GM21526 (cell line): ENCODE measurements around the gene MYCN.
"Not testable (repeated sequence)": the region's sequence is repeated elsewhere in the genome, so short reads cannot be mapped to it uniquely, and the experiment has no call there.

Source experiments
- ATAC-seq: cut with Tn5 transposase; IDR thresholded peaks from one replicate; pipeline ENCODE4 v1.9.1; 2021; ENCODE audit warnings: moderate library complexity; ENCODE audit not compliant: unreplicated experiment, low FRiP score

The MYCN gene

DNA sequence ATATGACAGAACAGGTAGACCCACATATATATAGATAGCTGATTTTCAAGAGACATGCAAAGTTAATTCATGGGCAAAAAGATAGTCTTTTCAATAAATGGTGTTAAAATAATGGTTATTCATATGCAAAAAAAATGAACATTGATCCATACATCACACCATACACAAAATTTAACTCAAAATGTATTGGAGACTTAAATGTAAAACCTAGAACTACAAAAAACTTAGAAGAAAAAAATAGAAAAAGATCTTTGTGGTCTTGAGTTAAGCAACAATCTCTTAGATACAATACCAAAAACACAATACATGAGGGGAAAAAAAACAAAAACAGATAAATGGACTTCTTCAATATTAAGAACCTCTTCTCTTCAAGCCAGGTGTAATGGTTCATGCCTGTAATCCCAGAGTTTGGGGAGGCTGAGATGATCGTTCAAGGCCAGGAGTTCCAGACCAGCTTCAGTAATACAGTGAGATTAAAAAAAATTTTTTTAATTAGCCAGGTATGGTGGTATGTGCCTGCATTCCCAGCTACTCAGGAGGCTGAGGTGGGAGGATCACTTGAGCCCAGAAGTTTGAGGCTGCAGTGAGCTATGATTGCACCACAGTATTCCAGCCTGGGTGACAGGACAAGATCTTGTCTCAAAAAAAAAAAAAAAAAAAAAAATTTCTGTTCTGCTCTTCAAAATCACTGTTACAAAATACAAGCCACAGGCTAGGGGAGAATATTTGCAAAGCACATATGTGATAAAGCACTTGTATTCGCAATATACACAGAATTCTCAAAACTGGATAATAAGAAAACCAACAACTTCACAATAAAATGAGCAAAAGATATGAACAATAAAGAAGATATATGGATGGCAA, 32.7 kb upstream of the MYCN start:
- ATAC-seq, result no peak

- ATAC-seq, result no peak
Measured at GRCh38 chr2:15908371-15908770, 32.0 kb upstream of the MYCN start.

- ATAC-seq, result no peak
Measured at GRCh38 chr2:15909157-15909556, 31.2 kb upstream of the MYCN start.

DNA sequence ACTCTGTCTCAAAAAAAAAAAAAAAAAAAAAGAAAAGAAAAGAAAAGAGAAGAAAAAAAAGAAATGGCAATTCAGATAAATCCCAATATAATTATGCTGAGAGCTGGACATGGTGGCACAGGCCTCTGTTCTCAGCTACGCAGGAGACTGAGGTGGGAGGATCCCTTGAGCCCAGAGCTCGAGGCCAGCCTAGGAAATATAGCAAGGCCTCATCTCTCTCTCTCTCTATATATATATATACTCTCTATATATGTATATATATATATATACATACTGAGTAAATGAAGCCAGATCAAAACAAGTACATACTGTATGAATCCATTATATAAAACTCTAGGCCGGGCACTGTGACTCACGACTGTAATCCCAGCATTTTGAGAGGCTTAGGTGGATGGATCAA, 30.6 kb upstream of the MYCN start:
- ATAC-seq, result no peak

DNA sequence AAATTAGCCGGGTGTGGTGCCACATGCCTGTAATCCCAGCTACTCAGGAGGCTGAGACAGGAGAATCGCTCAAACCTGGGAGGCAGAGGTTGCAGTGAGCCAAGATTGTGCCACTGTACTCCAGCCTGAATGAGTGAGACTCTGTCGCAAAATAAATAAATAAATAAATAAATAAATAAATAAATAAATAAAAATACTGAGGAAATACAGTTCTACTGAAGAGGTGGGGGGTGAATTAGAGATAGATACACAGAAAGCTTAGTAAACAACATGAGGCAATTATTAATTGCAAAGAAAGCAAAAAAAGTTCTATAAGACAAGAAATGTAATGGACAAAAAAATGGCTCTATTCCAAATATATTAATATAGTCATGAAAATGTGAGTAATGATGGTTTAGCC, 29.1 kb upstream of the MYCN start:
- not testable (repeated sequence) for ATAC-seq

DNA sequence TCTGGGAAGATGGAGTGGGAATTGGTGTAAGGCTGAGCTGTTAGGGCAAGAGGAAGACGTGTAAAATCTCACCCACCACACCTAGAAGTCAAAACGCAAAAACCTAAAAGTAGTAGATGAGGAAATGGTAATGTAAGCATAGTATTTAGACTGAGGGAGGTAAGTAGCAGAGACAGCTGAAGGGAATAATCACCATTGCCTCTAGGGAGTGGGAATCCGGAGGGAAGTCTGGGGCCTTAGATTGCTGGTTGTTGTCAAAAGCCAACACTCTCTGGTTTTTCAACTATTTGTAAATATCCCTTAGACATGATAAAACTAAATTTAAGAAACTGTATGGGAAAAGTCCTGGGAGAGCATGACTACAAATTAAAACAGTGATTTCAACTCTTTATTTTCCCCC, 28.7 kb upstream of the MYCN start:
- no peak for ATAC-seq

DNA sequence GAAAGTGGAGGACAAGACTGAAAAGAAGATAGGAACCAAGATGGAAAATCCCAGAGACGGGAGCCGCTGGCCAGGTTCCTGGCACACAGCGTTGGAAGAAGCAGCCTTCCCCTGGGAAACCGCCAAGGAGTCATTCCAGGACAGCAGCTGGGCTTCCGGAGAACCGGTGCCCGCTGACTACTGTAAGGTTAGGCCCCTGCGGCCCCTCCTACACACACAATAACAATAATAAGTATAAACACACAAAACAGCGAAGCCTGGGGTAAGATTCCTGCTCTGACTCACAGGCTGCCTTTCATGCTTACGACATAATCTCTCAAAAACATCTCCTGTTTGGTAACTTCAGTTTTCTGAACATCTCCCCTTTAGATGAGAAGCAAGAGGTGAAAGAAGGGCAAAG, 28.1 kb upstream of the MYCN start:
- ATAC-seq, result no peak

- no peak for ATAC-seq
Measured at GRCh38 chr2:15913146-15913545, 27.2 kb upstream of the MYCN start.

DNA sequence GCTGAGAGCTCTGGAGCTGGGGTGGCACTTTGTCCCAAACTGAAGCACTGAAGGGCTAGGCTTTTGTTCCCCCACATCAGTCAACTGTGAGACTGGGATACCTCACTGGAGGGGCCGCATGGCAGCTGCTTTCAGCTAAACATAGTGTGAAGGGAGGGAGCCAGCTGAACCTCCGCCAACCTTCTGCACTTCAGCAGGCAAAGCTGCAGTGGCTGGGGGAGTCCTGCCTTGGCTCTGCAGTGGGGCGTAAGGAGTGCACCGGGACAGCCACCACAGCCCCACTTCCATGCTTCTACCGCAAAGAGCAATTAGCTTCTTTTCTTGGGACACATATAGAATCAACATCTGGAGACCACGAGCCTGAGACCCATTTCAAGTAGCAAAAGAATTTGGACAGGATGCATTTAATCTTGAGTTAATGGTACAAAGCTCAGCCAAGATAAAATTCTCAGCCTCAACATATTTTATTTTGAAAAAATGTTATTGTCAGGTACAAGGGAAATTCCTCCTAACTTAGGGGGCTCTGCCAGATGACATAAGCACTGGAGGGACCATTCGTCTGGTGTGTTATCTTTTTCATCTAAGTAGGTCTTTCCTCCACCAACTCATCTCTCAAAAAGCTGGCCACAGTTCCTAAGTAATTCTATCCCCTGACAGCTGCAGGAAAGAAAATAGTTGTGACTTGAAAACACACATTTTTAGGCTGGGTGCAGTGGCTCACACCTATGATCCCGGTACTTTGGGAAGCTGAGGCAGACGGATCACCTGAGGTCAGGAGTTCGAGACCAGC, 25.6 kb upstream of the MYCN start:
- no peak for ATAC-seq

DNA sequence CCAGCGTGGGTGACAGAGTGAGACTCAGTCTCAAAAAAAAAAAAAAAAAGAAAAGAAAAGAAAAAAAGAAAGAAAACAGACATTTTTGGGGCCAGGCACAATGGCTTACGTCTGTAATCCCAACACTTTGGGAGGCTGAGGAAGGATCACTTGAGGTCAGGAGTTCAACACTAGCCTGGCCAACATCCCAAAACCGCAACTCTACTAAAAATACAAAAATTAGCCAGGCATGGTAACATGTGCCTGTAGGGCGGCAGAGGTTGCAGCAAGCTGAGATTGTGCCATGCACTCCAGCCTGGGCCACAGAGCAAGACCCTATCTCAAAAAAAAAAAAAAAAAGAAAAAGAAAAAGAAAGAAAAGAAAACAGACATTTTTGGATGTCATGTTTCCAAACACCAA, 24.8 kb upstream of the MYCN start:
- not testable (repeated sequence) for ATAC-seq

GRCh38 chr2:15916336-15916735, 24.0 kb upstream of the MYCN start:
- ATAC-seq, result no peak

DNA sequence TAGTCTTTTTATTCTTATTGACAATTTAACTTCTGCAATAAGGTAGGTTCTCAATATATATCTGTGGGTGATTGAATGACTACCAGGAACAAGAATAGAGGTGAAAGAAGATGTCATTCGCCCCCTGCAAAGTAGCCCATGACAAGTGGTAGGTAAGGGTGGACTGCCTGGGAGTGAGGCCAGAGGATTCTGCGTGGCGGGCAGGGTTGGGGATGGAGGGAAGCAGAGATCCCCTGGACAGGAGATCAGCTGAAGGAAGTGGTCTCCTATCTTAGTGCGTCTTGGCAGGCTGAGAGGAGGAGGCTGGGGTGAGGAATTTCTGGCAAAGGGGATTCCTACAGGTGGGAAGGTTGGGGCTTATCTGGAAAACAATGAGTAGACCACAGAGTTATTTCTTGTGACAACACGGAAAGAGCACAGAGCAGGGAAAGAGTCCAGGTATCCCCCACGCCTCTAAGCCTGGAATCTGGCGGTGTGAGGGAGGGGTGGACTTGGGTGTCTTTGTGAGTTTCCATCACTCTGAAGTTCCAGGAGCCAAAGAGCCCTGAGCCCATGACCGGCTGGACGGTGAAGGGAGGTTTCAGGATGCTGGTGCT, 21.5 kb upstream of the MYCN start:
- ATAC-seq, result no peak

DNA sequence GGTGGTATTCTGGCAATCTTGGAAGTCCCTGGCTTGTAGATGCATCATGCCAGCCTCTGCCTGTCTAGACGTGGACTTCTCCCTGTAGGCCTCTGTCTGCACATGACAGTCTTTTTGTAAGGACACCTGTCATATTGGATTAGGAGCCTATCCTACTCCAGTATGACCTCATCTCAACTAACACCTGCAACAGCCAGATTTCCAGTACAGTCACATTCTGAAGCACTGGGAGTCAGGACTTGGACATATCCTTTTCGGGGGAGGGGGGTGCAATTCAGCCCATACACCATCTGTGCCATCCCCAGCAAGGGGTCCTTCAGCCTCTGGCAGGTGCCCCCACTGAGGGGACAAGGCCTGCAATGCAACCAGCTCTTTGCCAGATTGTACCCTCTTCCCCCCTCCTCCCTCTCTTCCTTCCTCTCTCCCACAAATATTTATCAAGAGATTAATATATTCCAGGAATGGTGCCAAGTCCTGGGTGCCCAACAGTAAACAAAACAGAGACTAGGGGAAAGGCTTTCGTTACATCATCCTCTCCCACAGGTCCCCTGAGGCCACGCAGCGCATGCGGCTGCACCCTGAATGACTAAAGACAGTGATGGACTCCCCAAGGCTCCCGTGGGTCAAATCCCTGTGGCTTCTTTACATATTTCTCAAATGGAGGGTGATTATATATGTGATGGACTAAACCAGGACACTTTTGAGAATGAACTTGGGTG, 20.5 kb upstream of the MYCN start:
- no peak for ATAC-seq

- no peak for ATAC-seq
Measured at GRCh38 chr2:15920696-15921095, 19.7 kb upstream of the MYCN start.

GRCh38 chr2:15923597-15923996, 16.8 kb upstream of the MYCN start:
- ATAC-seq, result no peak

DNA sequence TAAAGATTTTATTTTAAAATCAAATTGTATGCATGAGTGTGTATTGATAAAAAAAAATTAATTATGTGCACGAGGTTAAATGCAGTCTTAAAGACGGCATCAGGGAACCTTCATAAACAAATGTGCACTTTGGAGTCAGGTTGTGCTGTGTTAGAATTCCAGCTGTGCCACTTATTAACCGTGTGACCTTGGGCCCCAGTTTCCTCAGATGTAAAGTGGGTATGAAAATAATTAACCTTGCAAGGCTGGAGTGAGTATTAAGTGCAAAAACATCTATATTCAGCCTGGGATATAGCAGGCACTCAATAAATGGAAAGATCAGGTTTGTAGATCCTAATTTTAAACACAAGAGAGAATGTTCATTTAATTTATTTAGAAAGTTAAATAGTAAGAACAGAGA, 14.5 kb upstream of the MYCN start:
- no peak for ATAC-seq

- no peak for ATAC-seq
Measured at GRCh38 chr2:15926252-15926651, 14.1 kb upstream of the MYCN start.

DNA sequence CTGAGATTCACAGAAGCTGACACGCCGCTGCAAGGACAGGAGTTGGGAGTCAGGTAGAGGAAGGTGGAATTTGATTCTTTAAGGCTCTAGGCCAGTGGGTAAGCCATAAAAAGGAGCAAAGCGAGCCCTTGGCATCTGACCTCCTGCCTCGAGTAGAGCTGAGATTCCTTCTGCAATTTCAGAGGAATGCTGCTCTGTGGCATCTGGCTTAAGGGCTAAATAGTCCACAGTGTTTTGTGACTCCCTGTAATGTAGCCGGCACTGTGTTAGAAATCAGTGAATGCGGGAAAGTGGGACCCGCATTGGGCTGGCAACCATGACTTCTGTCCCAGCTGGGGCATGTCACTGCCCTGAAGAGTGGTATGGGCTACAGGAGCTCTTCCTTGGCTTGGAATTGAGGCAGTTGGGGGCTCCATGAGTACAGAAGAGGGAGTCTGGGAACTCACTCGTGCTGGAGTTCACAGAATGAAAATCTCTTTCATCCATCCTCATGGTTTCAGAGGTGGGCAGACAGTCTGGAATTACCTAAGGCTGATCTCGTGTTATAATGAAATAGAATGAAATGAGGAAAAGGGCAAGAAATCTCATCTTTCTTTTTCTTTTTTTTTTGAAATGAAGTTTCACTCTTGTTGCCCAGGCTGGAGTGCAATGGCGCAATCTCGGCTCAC, 12.7 kb upstream of the MYCN start:
- no peak for ATAC-seq

DNA sequence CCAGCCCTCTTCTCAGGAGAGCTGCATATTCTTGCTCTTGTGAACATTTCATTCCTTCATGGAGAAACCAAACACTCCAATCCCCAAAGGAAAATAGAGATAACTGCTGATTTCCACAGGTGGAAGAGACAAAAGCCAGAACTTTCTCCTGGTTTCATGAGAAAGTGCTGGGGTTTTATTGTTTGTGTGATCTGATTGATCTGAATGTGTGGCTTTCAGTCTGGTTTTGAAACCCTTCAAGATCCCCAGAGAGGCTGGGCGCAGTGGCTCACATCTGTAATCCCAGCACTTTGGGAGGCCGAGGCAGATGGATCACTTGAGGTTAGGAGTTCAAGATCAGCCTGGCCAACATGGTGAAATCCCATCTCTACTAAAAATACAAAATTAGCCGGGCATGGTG, 11.3 kb upstream of the MYCN start:
- ATAC-seq, result not testable (repeated sequence)

- no peak for ATAC-seq
Measured at GRCh38 chr2:15929861-15930260, 10.5 kb upstream of the MYCN start.
